ENCODE measurements around the gene ZBTB2. TPM values are rescaled to one million over a fixed set of nuclear protein-coding genes. Genes with fewer than 3 reads are reported as not detected.

Gene ZBTB2
- total RNA-seq, 4 donors from 2014 or later, result 11.4 to 15.1 (median 12.4) TPM

- TF ChIP-seq POLR2AphosphoS5 (IDR thresholded peaks at IDR 0.05) (no peak), POLR2A (IDR thresholded peaks at IDR 0.05) (no peak), EP300 (IDR thresholded peaks at IDR 0.05) (no peak), CTCF (IDR thresholded peaks at IDR 0.05) (no peak)
- Histone ChIP-seq H3K36me3 (peaks cover 0 to under 1% of the 10 kb centered on the region in 2 donors), H3K9me3 (no peaks in the 10 kb centered on the region), H3K4me1 (peaks cover 0 to 20% (median 0%) of the 10 kb centered on the region in 3 donors), H3K27me3 (no peaks in the 10 kb centered on the region), H3K27ac (no peak overlapping the region), H3K4me3 (no peak overlapping the region)
- no peak for ATAC-seq
Measured at GRCh38 chr6:151335930-151336329, 55.4 kb downstream of the ZBTB2 start.

GRCh38 chr6:151330130-151330696, 61.1 kb downstream of the ZBTB2 start:
- Histone ChIP-seq H3K9me3 (no peaks in the 10 kb centered on the region), H3K27ac (no peak overlapping the region), H3K4me3 (no peak overlapping the region), H3K27me3 (no peaks in the 10 kb centered on the region), H3K36me3 (no peaks in the 10 kb centered on the region), H3K4me1 (peaks cover 0 to 38% (median under 1%) of the 10 kb centered on the region in 3 donors)
- WGBS, 2 donors (ENCODE audit: low coverage in 1 of 2), result 32 to 44% methylated on average over 5 to 6 of the region's 6 CpGs
- no peak for TF ChIP-seq POLR2AphosphoS5 (IDR thresholded peaks at IDR 0.05)
- TF ChIP-seq CTCF (IDR thresholded peaks at IDR 0.05), result no peak
- TF ChIP-seq EP300 (IDR thresholded peaks at IDR 0.05), result no peak
- TF ChIP-seq POLR2A (IDR thresholded peaks at IDR 0.05), result no peak
- ATAC-seq, result no peak

DNA sequence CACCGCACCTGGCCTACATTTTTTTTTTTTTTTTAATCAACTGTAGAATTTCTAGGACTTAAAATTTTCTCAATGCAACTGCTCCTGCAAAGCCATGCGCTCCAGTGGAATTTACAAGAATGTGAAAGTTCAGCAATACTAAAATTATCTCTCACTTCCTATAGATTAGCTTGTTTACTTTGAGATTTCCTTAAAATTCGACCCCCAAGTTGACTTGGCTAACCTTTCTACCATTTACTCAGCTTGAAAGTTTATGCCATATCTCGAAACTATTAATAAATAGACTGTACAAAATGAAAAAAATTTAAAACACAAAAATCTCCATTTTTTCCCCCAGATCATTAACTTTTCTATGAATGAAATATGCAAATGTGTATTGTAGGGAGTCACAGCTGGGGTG, 64.3 kb downstream of the ZBTB2 start:
- H3K27ac ChIP-seq, result no peak overlapping the region
- no peaks in the 10 kb centered on the region for H3K36me3 ChIP-seq
- H3K4me1 ChIP-seq, result peaks cover 0 to 49% (median 16%) of the 10 kb centered on the region in 3 donors
- WGBS, 2 donors (ENCODE audit: low coverage in 1 of 2), result 52 to 68% methylated on average over 3 to 4 of the region's 4 CpGs
- no peak overlapping the region for H3K4me3 ChIP-seq
- H3K9me3 ChIP-seq, result no peaks in the 10 kb centered on the region
- ATAC-seq, result no peak
- no peaks in the 10 kb centered on the region for H3K27me3 ChIP-seq
- TF ChIP-seq CTCF (IDR thresholded peaks at IDR 0.05) (no peak), EP300 (IDR thresholded peaks at IDR 0.05) (no peak), POLR2AphosphoS5 (IDR thresholded peaks at IDR 0.05) (no peak), POLR2A (IDR thresholded peaks at IDR 0.05) (no peak)

GRCh38 chr6:151326116-151326825, 65.1 kb downstream of the ZBTB2 start:
- peaks cover 0 to 46% (median 16%) of the 10 kb centered on the region in 3 donors for H3K4me1 ChIP-seq
- H3K9me3 ChIP-seq, result no peaks in the 10 kb centered on the region
- 36 to 40% methylated on average over 5 to 8 of the region's 8 CpGs for WGBS, 2 donors (ENCODE audit: low coverage in 1 of 2)
- no peaks in the 10 kb centered on the region for H3K36me3 ChIP-seq
- no peak for ATAC-seq
- H3K4me3 ChIP-seq, result peak overlapping the region; percentile 57 to 68
- TF ChIP-seq POLR2A (IDR thresholded peaks at IDR 0.05) (no peak), EP300 (IDR thresholded peaks at IDR 0.05) (no peak), CTCF (IDR thresholded peaks at IDR 0.05) (no peak), POLR2AphosphoS5 (IDR thresholded peaks at IDR 0.05) (no peak)
- peak overlapping the region; percentile 32 to 87 (median 81) for H3K27ac ChIP-seq
- H3K27me3 ChIP-seq, result no peaks in the 10 kb centered on the region
